CD4-positive, alpha-beta T cell (primary cell): ENCODE measurements around the gene IRX3. TPM values are rescaled to one million over a fixed set of nuclear protein-coding genes. Genes with fewer than 3 reads are reported as not detected.

ENCODE experiments used
- ATAC-seq: fragments of 200-7000 bp; cut with Tn5 transposase; one replicate; pipeline ENCODE4 v1.10.0; 2022; ENCODE audit warnings: mild to moderate bottlenecking; ENCODE audit not compliant: poor library complexity
- CTCF ChIA-PET: fragments of 350-600 bp; sonication (Branson Sonifier 250); formaldehyde crosslinking; loops from one replicate; lab custom pipeline; 2021; ENCODE audit warnings: antibody characterized with exemption, inconsistent platforms; lab: Charles Lee
- POLR2A ChIA-PET: fragments of 350-600 bp; sonication (Branson Sonifier 250); formaldehyde crosslinking; loops from one replicate; lab custom pipeline; 2021; ENCODE audit warnings: antibody characterized with exemption, inconsistent platforms; lab: Charles Lee
- DNase-seq, 14 experiments: peaks; one replicate each; pipeline ENCODE4 v3.0.0-alpha.2; 2013 to 2020; ENCODE audit warnings: mixed read lengths in 2 of 14
- H3K27ac ChIP-seq, 2 donors: one replicate each; pipeline versions ENCODE4 v1.5.1 to v1.7.0; 2013; ENCODE audit warnings: low read length in 2 of 2, low read depth in 1 of 2, mild to moderate bottlenecking in 1 of 2
- H3K27me3 ChIP-seq, 2 experiments: 1 replicate in 1 of 2; 2 replicates in 1 of 2; pipeline versions ENCODE4 v1.6.1 to v1.7.0; 2013; ENCODE audit warnings: low read length in 2 of 2, control low read depth in 1 of 2, mild to moderate bottlenecking in 1 of 2, moderate library complexity in 1 of 2; ENCODE audit not compliant: insufficient read depth in 2 of 2, control insufficient read depth in 1 of 2
- H3K36me3 ChIP-seq: one replicate; pipeline ENCODE4 v1.6.1; 2013; ENCODE audit warnings: low read length, control low read depth; ENCODE audit not compliant: insufficient read depth
- H3K4me1 ChIP-seq: one replicate; pipeline ENCODE4 v1.6.1; 2013; ENCODE audit warnings: low read length, control low read depth; ENCODE audit not compliant: insufficient read depth
- H3K4me3 ChIP-seq: one replicate; pipeline ENCODE4 v1.5.1; 2013; ENCODE audit warnings: mild to moderate bottlenecking, low read length, moderate library complexity
- H3K9me3 ChIP-seq, 2 experiments: 1 replicate in 1 of 2; 2 replicates in 1 of 2; pipeline versions ENCODE4 v1.6.1 to v1.7.0; 2013; ENCODE audit warnings: low read length in 2 of 2, mild to moderate bottlenecking in 2 of 2, control low read depth in 1 of 2, moderate library complexity in 1 of 2; ENCODE audit not compliant: control insufficient read depth in 1 of 2, insufficient read depth in 1 of 2
- H3K27ac Mint-ChIP-seq: one replicate; pipeline ENCODE4 v1.8.0; 2020; ENCODE audit warnings: mixed read lengths
- H3K27me3 Mint-ChIP-seq: one replicate; pipeline ENCODE4 v1.8.0; 2021; ENCODE audit warnings: mixed read lengths
- H3K36me3 Mint-ChIP-seq: one replicate; pipeline ENCODE4 v1.8.0; 2021; ENCODE audit warnings: low read depth, mixed read lengths
- H3K4me1 Mint-ChIP-seq: one replicate; pipeline ENCODE4 v1.8.0; 2021; ENCODE audit warnings: low read depth, mixed read lengths
- H3K4me3 Mint-ChIP-seq: one replicate; pipeline ENCODE4 v1.8.0; 2020; ENCODE audit warnings: mild to moderate bottlenecking, mixed read lengths
- H3K9me3 Mint-ChIP-seq: one replicate; pipeline ENCODE4 v1.8.0; 2020; ENCODE audit warnings: mixed read lengths
- intact Hi-C, 2 experiments: fragments of 100-400 bp; cut with DNase I in 1 of 2; cut with micrococcal nuclease in 1 of 2; formaldehyde crosslinking; loops; one replicate each; pipeline versions ENCODE4 v1.15.1 to v1.9.0; 2023 to 2025; cut with DNase I, micrococcal nuclease
- total RNA-seq, 174 experiments: library from RNA in 2 of 174; stranded (reverse) in 2 of 174; gene quantifications; one replicate each; pipeline ENCODE4 v1.2.3 and lab custom pipeline; 2021 to 2026
- TF ChIP-seq, protein P1 (sequence below): fragments of 200-600 bp; IDR thresholded peaks from one replicate; pipeline ENCODE4 v1.8.0; 2022; ENCODE audit warnings: antibody characterized with exemption, mild to moderate bottlenecking

Gene IRX3
- total RNA-seq, 2 experiments from 2014 or later = not detected

- ATAC-seq (no peak), DNase-seq (no peak)
- no peak overlapping the region for H3K27ac ChIP-seq
- peaks cover 0 to 18% of the 10 kb centered on the region in 2 experiments for H3K9me3 ChIP-seq
- Mint-ChIP-seq H3K27me3 (peaks cover 64% of the 10 kb centered on the region), H3K4me3 (no peak overlapping the region), H3K36me3 (no peaks in the 10 kb centered on the region), H3K4me1 (peaks cover 25% of the 10 kb centered on the region), H3K9me3 (no peaks in the 10 kb centered on the region), H3K27ac (no peak overlapping the region)
- H3K36me3 ChIP-seq = no peaks in the 10 kb centered on the region
- TF ChIP-seq, protein P1, sequence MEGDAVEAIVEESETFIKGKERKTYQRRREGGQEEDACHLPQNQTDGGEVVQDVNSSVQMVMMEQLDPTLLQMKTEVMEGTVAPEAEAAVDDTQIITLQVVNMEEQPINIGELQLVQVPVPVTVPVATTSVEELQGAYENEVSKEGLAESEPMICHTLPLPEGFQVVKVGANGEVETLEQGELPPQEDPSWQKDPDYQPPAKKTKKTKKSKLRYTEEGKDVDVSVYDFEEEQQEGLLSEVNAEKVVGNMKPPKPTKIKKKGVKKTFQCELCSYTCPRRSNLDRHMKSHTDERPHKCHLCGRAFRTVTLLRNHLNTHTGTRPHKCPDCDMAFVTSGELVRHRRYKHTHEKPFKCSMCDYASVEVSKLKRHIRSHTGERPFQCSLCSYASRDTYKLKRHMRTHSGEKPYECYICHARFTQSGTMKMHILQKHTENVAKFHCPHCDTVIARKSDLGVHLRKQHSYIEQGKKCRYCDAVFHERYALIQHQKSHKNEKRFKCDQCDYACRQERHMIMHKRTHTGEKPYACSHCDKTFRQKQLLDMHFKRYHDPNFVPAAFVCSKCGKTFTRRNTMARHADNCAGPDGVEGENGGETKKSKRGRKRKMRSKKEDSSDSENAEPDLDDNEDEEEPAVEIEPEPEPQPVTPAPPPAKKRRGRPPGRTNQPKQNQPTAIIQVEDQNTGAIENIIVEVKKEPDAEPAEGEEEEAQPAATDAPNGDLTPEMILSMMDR = no peak
- H3K4me1 ChIP-seq = peaks cover 15% of the 10 kb centered on the region
- ChIA-PET POLR2A (no interaction called here), CTCF (no interaction called here)
- peaks cover 50 to 82% of the 10 kb centered on the region in 2 experiments for H3K27me3 ChIP-seq
- no peak overlapping the region for H3K4me3 ChIP-seq
- intact Hi-C loops = no loop called here
Measured at GRCh38 chr16:54285414-54286089, 1.0 kb downstream of the IRX3 start.

- Mint-ChIP-seq H3K27ac (no peak overlapping the region), H3K27me3 (peaks cover 65% of the 10 kb centered on the region), H3K4me1 (peaks cover 25% of the 10 kb centered on the region), H3K36me3 (no peaks in the 10 kb centered on the region), H3K9me3 (no peaks in the 10 kb centered on the region), H3K4me3 (no peak overlapping the region)
- peaks cover 15% of the 10 kb centered on the region for H3K4me1 ChIP-seq
- ChIA-PET CTCF (no interaction called here), POLR2A (no interaction called here)
- H3K27ac ChIP-seq = no peak overlapping the region
- ATAC-seq (no peak), DNase-seq (no peak)
- intact Hi-C loops = no loop called here
- TF ChIP-seq, protein P1 = no peak
- peaks cover 48 to 84% of the 10 kb centered on the region in 2 experiments for H3K27me3 ChIP-seq
- H3K36me3 ChIP-seq = no peaks in the 10 kb centered on the region
- peaks cover 0 to 18% of the 10 kb centered on the region in 2 experiments for H3K9me3 ChIP-seq
- H3K4me3 ChIP-seq = no peak overlapping the region
Measured at GRCh38 chr16:54284931-54285413, 1.6 kb downstream of the IRX3 start.

DNA sequence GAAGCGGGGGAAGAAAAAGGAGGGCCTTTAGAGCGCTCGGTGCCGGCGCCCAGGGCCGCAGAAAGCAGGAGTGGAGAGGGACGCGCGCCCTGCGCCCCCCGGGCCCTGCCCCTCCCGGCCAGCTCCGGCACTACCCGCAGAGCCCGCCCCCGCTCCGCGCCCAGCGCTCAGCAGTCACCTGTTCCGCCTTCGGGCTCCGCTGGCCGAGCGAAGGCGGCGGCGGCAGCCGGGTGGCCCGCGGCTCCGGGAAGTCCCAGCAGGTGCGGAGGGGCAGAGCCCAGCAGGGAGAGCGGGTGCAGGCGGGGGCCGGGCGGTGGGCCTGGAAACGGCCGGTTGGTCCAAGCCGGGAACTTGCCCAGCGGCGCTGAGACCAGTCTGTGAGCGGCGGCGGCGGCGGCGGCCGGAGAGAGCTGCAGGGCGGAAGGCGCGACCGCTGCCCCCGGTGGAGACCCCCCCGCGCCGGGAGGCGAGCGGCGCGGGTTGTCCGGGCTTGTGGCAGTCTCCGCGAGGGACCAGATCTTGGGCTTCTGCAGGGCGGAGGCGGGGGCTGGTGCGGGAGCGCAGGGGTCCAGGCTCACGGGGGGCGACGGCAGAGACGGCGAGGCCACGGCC, 2.2 kb downstream of the IRX3 start:
- peaks cover 65% of the 10 kb centered on the region for H3K27me3 Mint-ChIP-seq
- peaks cover 19% of the 10 kb centered on the region for H3K4me1 Mint-ChIP-seq
- TF ChIP-seq, protein P1 = no peak
- H3K36me3 ChIP-seq = no peaks in the 10 kb centered on the region
- ChIA-PET POLR2A (no interaction called here), CTCF (no interaction called here)
- no peak overlapping the region for H3K27ac Mint-ChIP-seq
- peaks cover 0 to 18% of the 10 kb centered on the region in 2 experiments for H3K9me3 ChIP-seq
- no peak overlapping the region for H3K4me3 ChIP-seq
- peaks cover 46 to 87% of the 10 kb centered on the region in 2 experiments for H3K27me3 ChIP-seq
- no peaks in the 10 kb centered on the region for H3K9me3 Mint-ChIP-seq
- ATAC-seq (no peak), DNase-seq (no peak)
- no peak overlapping the region for H3K27ac ChIP-seq
- intact Hi-C loops = no loop called here
- H3K4me1 ChIP-seq = peaks cover 15% of the 10 kb centered on the region
- H3K4me3 Mint-ChIP-seq = no peak overlapping the region
- no peaks in the 10 kb centered on the region for H3K36me3 Mint-ChIP-seq
